ENCODE results near the gene RNF187. TPM values are rescaled to one million over a fixed set of nuclear protein-coding genes. Genes with fewer than 3 reads are reported as not detected.
"Not testable (repeated sequence)": the region's sequence is repeated elsewhere in the genome, so short reads cannot be mapped to it uniquely, and the experiment has no call there.

The RNF187 gene
- total RNA-seq, 2 donors from 2014 or later = 65.6 to 77.8 TPM

DNA sequence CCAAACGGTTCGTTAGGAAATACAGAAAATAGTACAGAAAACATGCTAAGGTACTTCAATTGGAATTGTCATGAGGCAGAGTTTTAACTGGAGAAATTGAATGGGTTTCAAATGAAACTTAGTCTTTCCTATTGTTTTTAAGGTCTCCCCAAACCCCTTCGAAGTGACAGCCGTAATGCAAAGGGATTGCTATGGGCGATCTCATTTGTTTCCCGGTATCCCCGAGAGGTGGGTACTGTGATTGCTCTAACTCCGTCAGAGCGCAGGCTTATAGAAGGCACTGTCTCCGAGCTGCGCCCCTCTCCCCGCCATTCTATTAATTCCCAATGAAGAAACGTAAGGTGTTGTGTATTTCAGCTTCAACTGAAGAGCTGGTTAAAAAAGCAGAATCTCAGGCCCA is 22.0 kb upstream of the RNF187 start:
- H3K27me3 Mint-ChIP-seq = no peaks in the 10 kb centered on the region
- H3K4me3 Mint-ChIP-seq = peak overlapping the region; percentile 93
- H3K4me1 Mint-ChIP-seq = peaks cover 44% of the 10 kb centered on the region
- peak overlapping the region; percentile 85 for H3K27ac Mint-ChIP-seq
- no peaks in the 10 kb centered on the region for H3K36me3 Mint-ChIP-seq (ENCODE audit: low read depth)
- H3K9me3 ChIP-seq (ENCODE audit: control insufficient read depth, low read length, poor library complexity, severe bottlenecking) = no peaks in the 10 kb centered on the region
- DNase-seq (no peak), ATAC-seq (no peak)

- no peak for DNase-seq
- peak overlapping the region; percentile 93 for H3K4me3 Mint-ChIP-seq
- H3K27me3 Mint-ChIP-seq = peaks cover under 1% of the 10 kb centered on the region
- peak overlapping the region; percentile 85 for H3K27ac Mint-ChIP-seq
- H3K9me3 ChIP-seq (ENCODE audit: control insufficient read depth, low read length, poor library complexity, severe bottlenecking) = no peaks in the 10 kb centered on the region
- peak; percentile 8 for ATAC-seq
- peaks cover 44% of the 10 kb centered on the region for H3K4me1 Mint-ChIP-seq
- H3K36me3 Mint-ChIP-seq (ENCODE audit: low read depth) = no peaks in the 10 kb centered on the region
Observed at GRCh38 chr1:228465571-228466146, 21.5 kb upstream of the RNF187 start.

DNA sequence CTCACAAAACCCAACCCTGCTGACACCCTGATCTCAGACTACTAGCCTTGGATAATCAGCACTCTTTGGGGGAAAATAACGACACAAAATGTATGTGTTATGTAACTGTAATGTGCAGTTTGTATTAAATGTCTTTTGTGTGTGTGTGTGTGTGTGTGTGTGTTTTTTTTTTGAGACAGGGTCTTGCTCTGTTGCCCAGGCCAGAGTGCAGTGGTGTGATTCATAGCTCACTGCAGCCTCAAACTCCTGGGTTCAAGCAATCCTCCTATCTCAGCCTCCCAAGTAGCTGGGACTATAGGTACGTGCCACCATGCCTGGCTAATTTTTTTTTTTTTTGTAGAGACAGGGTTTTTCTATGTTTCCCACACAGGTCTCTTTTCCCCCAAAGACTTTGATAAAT is 19.0 kb upstream of the RNF187 start:
- ATAC-seq; DNase-seq; H3K9me3 ChIP-seq (ENCODE audit: control insufficient read depth, low read length, poor library complexity, severe bottlenecking); H3K4me3 Mint-ChIP-seq; H3K36me3 Mint-ChIP-seq (ENCODE audit: low read depth); H3K27ac Mint-ChIP-seq: not testable (repeated sequence)
- Mint-ChIP-seq H3K4me1 (peaks cover 41% of the 10 kb centered on the region), H3K27me3 (peaks cover 17% of the 10 kb centered on the region)

DNA sequence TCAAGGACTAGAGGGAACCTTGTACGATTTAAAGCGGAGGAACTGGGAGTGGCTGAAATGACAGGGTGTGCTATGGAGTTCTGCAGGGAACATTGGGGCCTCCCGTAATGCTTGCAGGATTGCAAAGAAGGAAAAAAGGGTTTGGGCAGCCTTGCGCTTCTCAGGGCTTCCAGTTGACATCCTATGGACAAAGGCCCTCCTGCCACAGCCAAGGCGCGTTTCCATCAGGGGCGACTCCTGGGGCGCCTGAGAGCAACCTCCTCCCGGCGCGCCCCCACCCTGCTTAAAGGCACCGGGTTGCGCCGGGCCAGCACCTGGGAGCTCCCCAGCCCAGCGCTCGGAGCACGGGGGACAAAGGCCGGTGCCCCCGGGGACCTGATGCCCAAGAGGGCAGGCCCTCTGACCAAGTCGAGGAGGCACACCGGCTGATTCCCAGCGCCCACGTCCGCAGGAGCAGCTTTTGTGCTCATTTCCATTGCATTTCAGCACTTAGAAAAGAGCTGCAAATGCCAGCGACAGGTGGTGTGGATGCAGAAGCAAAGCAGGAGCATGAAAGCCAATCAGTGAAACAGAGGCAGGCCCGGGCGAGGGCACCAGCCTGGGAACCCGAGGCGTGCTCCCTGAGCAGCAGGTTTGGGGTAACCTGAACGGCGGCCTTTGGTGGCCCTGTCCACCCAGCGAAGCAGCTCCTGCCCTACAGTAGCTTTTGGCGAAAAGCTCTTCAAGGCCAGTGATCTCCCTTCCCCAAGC is 17.6 kb upstream of the RNF187 start:
- no peaks in the 10 kb centered on the region for H3K9me3 ChIP-seq (ENCODE audit: control insufficient read depth, low read length, poor library complexity, severe bottlenecking)
- peaks cover 17% of the 10 kb centered on the region for H3K27me3 Mint-ChIP-seq
- H3K27ac Mint-ChIP-seq = no peak overlapping the region
- ATAC-seq (no peak), DNase-seq (no peak)
- H3K4me3 Mint-ChIP-seq = no peak overlapping the region
- no peaks in the 10 kb centered on the region for H3K36me3 Mint-ChIP-seq (ENCODE audit: low read depth)
- H3K4me1 Mint-ChIP-seq = peaks cover 29% of the 10 kb centered on the region

GRCh38 chr1:228471154-228471761 is 15.9 kb upstream of the RNF187 start:
- no peaks in the 10 kb centered on the region for H3K36me3 Mint-ChIP-seq (ENCODE audit: low read depth)
- H3K27me3 Mint-ChIP-seq = peaks cover 17% of the 10 kb centered on the region
- H3K4me1 Mint-ChIP-seq = peaks cover 13% of the 10 kb centered on the region
- H3K4me3 Mint-ChIP-seq = no peak overlapping the region
- H3K9me3 ChIP-seq (ENCODE audit: control insufficient read depth, low read length, poor library complexity, severe bottlenecking) = no peaks in the 10 kb centered on the region
- H3K27ac Mint-ChIP-seq = no peak overlapping the region
- no peak for DNase-seq
- ATAC-seq = no peak

DNA sequence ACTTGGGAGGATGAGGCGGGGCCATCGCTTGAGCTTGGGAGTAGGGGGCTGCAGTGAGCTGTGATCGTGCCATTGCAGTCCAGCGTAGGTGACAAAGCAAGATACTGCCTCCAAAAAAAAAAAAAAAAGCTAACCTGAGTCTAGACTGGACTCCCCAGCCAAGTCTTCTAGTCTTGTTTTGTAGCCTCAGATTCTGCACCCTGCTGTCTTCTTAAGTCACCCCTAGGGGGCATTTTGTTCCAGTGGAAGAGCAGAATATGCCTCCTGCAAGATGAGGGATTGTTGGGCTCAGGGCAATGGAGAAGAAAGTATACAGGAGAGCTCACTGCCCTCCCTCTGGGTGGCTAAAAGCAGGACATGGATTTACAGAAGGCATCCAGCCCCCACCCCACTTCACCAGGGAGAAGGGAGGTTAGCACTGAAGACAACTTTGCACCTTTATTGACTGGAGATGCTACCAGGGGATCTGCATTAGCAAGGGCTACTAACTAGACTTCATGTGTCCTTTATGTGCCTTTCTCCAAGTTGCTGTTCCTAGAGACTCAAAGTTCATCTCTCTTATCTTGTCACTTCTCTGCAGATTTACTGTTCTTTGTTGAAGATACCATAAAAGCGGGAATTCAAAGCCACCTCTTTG is 15.3 kb upstream of the RNF187 start:
- ATAC-seq (peak; percentile 86), DNase-seq (no peak)
- no peaks in the 10 kb centered on the region for H3K9me3 ChIP-seq (ENCODE audit: control insufficient read depth, low read length, poor library complexity, severe bottlenecking)
- H3K36me3 Mint-ChIP-seq (ENCODE audit: low read depth) = no peaks in the 10 kb centered on the region
- H3K27me3 Mint-ChIP-seq = peaks cover 17% of the 10 kb centered on the region
- H3K4me3 Mint-ChIP-seq = no peak overlapping the region
- peaks cover 8% of the 10 kb centered on the region for H3K4me1 Mint-ChIP-seq
- H3K27ac Mint-ChIP-seq = no peak overlapping the region

GRCh38 chr1:228472655-228473054 is 14.5 kb upstream of the RNF187 start:
- ATAC-seq (no peak), DNase-seq (no peak)
- H3K4me1 Mint-ChIP-seq = peaks cover 7% of the 10 kb centered on the region
- no peaks in the 10 kb centered on the region for H3K36me3 Mint-ChIP-seq (ENCODE audit: low read depth)
- peaks cover 17% of the 10 kb centered on the region for H3K27me3 Mint-ChIP-seq
- peak overlapping the region; percentile 56 for H3K4me3 Mint-ChIP-seq
- no peak overlapping the region for H3K27ac Mint-ChIP-seq
- H3K9me3 ChIP-seq (ENCODE audit: control insufficient read depth, low read length, poor library complexity, severe bottlenecking) = no peaks in the 10 kb centered on the region

GRCh38 chr1:228474507-228474906 is 12.7 kb upstream of the RNF187 start:
- H3K4me1 Mint-ChIP-seq = peaks cover 19% of the 10 kb centered on the region
- peaks cover 17% of the 10 kb centered on the region for H3K27me3 Mint-ChIP-seq
- H3K9me3 ChIP-seq (ENCODE audit: control insufficient read depth, low read length, poor library complexity, severe bottlenecking) = no peaks in the 10 kb centered on the region
- no peak overlapping the region for H3K4me3 Mint-ChIP-seq
- no peak overlapping the region for H3K27ac Mint-ChIP-seq
- ATAC-seq = no peak
- DNase-seq = no peak
- no peaks in the 10 kb centered on the region for H3K36me3 Mint-ChIP-seq (ENCODE audit: low read depth)

DNA sequence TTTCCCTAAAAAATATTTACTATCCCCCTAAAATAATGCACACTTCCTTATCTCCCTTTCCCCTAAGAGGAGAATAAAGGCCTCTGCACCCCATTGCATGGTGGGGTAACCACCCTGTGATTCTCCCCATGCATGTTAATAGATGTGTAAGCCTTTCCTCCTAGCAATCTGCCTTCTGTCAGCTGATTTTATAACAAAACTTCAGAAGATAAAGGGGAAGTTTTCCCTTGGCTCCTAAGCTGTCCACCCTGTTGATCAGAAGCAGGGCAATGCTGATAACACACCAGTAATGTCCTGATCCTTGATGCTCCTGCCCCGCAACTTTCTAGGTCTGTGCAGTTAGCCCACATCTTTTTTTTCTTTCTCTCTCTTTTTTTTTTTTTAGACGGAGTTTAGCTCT is 11.4 kb upstream of the RNF187 start:
- ATAC-seq = no peak

GRCh38 chr1:228477263-228477662 is 9.9 kb upstream of the RNF187 start:
- DNase-seq (no peak), ATAC-seq (no peak)
- Mint-ChIP-seq H3K36me3 (ENCODE audit: low read depth) (no peaks in the 10 kb centered on the region), H3K4me3 (no peak overlapping the region), H3K27ac (no peak overlapping the region), H3K27me3 (peaks cover 5% of the 10 kb centered on the region), H3K4me1 (peaks cover 21% of the 10 kb centered on the region)
- H3K9me3 ChIP-seq (ENCODE audit: control insufficient read depth, low read length, poor library complexity, severe bottlenecking) = no peaks in the 10 kb centered on the region

More for the DNA sequence above, 11.4 kb upstream of the RNF187 start:
- no peak for DNase-seq
- Mint-ChIP-seq H3K27ac (no peak overlapping the region), H3K4me1 (peaks cover 26% of the 10 kb centered on the region), H3K36me3 (ENCODE audit: low read depth) (no peaks in the 10 kb centered on the region), H3K4me3 (no peak overlapping the region), H3K27me3 (peaks cover 15% of the 10 kb centered on the region)
- no peaks in the 10 kb centered on the region for H3K9me3 ChIP-seq (ENCODE audit: control insufficient read depth, low read length, poor library complexity, severe bottlenecking)

GRCh38 chr1:228478326-228478725 is 8.9 kb upstream of the RNF187 start:
- H3K4me1 Mint-ChIP-seq = peaks cover 19% of the 10 kb centered on the region
- no peak for ATAC-seq
- H3K4me3 Mint-ChIP-seq = peak overlapping the region; percentile 63
- no peaks in the 10 kb centered on the region for H3K9me3 ChIP-seq (ENCODE audit: control insufficient read depth, low read length, poor library complexity, severe bottlenecking)
- H3K27me3 Mint-ChIP-seq = no peaks in the 10 kb centered on the region
- H3K27ac Mint-ChIP-seq = peak overlapping the region; percentile 77
- no peaks in the 10 kb centered on the region for H3K36me3 Mint-ChIP-seq (ENCODE audit: low read depth)
- DNase-seq = no peak

DNA sequence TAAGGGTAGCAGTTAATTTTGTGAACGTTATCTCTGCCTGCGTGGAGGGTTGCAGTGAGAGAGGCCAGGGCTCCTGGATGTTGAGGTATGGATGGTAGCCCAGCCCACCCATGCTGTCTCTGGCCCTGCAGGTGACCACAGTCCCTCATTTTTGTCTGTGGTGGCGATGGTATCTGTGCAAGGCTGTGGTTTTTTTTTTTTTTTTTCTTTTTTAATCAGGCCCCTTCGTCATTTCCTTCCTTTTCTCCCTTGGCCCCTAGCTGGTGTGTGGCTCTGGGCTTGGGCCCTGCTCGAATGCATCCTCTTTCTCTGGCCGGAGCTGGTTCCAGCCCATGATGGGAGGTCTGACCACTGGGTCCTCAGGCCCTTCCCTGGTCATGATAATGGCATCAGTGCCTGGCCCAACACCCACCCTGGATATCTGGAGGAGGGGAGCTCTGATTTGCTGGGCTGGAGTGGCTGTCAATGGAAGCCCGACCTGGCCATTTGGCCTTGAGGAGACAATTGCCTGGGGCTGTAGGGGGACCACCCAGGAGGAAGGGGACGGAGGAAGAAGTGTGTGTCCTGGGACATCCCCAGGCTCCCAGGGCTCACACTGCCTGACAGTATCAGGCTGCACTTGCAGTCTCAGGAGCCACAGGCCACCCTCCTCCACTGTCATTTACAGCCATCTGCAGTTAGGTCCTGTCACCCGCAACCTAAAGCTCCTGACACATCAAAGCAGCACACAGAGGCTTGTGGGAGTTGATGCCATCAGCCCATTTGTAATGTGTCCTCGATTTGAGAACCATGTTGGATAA is 8.1 kb upstream of the RNF187 start:
- no peaks in the 10 kb centered on the region for H3K9me3 ChIP-seq (ENCODE audit: control insufficient read depth, low read length, poor library complexity, severe bottlenecking)
- ATAC-seq = peak; percentile 59
- peak overlapping the region; percentile 77 for H3K27ac Mint-ChIP-seq
- peak overlapping the region; percentile 74 for H3K4me3 Mint-ChIP-seq
- H3K36me3 Mint-ChIP-seq (ENCODE audit: low read depth) = no peaks in the 10 kb centered on the region
- no peaks in the 10 kb centered on the region for H3K27me3 Mint-ChIP-seq
- H3K4me1 Mint-ChIP-seq = peaks cover 19% of the 10 kb centered on the region
- no peak for DNase-seq

GRCh38 chr1:228483789-228484188 is 3.4 kb upstream of the RNF187 start:
- peaks cover 27% of the 10 kb centered on the region for H3K4me1 Mint-ChIP-seq
- DNase-seq = no peak
- H3K9me3 ChIP-seq (ENCODE audit: control insufficient read depth, low read length, poor library complexity, severe bottlenecking) = no peaks in the 10 kb centered on the region
- H3K27me3 Mint-ChIP-seq = no peaks in the 10 kb centered on the region
- ATAC-seq = no peak
- H3K36me3 Mint-ChIP-seq (ENCODE audit: low read depth) = no peaks in the 10 kb centered on the region
- no peak overlapping the region for H3K4me3 Mint-ChIP-seq
- no peak overlapping the region for H3K27ac Mint-ChIP-seq

All from T-helper 17 cell (primary cell).